ENCODE data around the gene PRRT3. TPM values are rescaled to one million over a fixed set of nuclear protein-coding genes. Genes with fewer than 3 reads are reported as not detected.

PRRT3 gene
- 3.6 and 10.7 TPM in 2 replicates for total RNA-seq

GRCh38 chr3:9951962-9952805 lies at the start of gene PRRT3:
Gene PRRT3 (minus strand): TSS chr3:9952408. CDS start chr3:9950115, 2,293 bp downstream.

GRCh38 chr3:9933561-9934234 lies 18.5 kb downstream of the PRRT3 start, which contains the start of gene CRELD1:
Gene CRELD1 (plus strand): TSS chr3:9933834. CDS start chr3:9934439, 605 bp downstream.

GRCh38 chr3:9916734-9917680 lies 35.2 kb downstream of the PRRT3 start, which contains the start of gene IL17RC:
Gene IL17RC (plus strand): TSS chr3:9917098. CDS start chr3:9917316, 218 bp downstream.

GRCh38 chr3:9902372-9903237 lies 49.6 kb downstream of the PRRT3 start, which contains the start of gene IL17RE:
Gene IL17RE (plus strand): TSS chr3:9902848. CDS start chr3:9902933, 85 bp downstream.

Other genes with a start within 250 kb of the PRRT3 start
- not detected in 2 replicates for gene CPNE9, start 248.6 kb downstream of the PRRT3 start, total RNA-seq
- gene BRPF1, start 220.7 kb downstream of the PRRT3 start, total RNA-seq: 10.5 and 11.5 TPM in 2 replicates
- gene OGG1, start 202.5 kb downstream of the PRRT3 start, total RNA-seq: 13.9 and 18.1 TPM in 2 replicates
- gene CAMK1, start 182.5 kb downstream of the PRRT3 start, total RNA-seq: 24.8 and 31.1 TPM in 2 replicates
- 98.4 and 133 TPM in 2 replicates for gene TADA3, start 159.9 kb downstream of the PRRT3 start, total RNA-seq
- 90.5 and 289 TPM in 2 replicates for gene ARPC4, start 159.3 kb downstream of the PRRT3 start, total RNA-seq
- 2.1 and 23.8 TPM in 2 replicates for gene TTLL3, start 142.1 kb downstream of the PRRT3 start, total RNA-seq
- 46.7 and 59.6 TPM in 2 replicates for gene RPUSD3, start 108.4 kb downstream of the PRRT3 start, total RNA-seq
- not detected in 2 replicates for gene CIDEC, start 72.2 kb downstream of the PRRT3 start, total RNA-seq
- gene JAGN1, start 61.8 kb downstream of the PRRT3 start, total RNA-seq: 43.6 and 54.5 TPM in 2 replicates
- 0.88 and 1.0 TPM in 2 replicates for gene IL17RE, start 49.6 kb downstream of the PRRT3 start, total RNA-seq
- gene IL17RC, start 35.3 kb downstream of the PRRT3 start, total RNA-seq: 34.1 and 39.6 TPM in 2 replicates
- 18.8 and 21.3 TPM in 2 replicates for gene CRELD1, start 18.6 kb downstream of the PRRT3 start, total RNA-seq
- gene EMC3, start 34.4 kb upstream of the PRRT3 start, total RNA-seq: 38.4 and 115 TPM in 2 replicates
- gene FANCD2, start 74.0 kb upstream of the PRRT3 start, total RNA-seq: 14.4 and 20.2 TPM in 2 replicates
- gene FANCD2OS, start 155.8 kb upstream of the PRRT3 start, total RNA-seq: not detected in 2 replicates
- 117 and 177 TPM in 2 replicates for gene BRK1, start 163.3 kb upstream of the PRRT3 start, total RNA-seq
- gene VHL, start 189.4 kb upstream of the PRRT3 start, total RNA-seq: 23.0 and 49.1 TPM in 2 replicates
- gene IRAK2, start 212.5 kb upstream of the PRRT3 start, total RNA-seq: 4.2 and 10.2 TPM in 2 replicates

Data from epithelial cell of alveolus of lung (primary cell).